Stimulated activated naive CD8-positive, alpha-beta T cell treated with anti-CD3 and anti-CD28 coated beads, Interleukin-15, Interleukin-2, amounts not matched to agents 100 U/mL and 50 U/mL, for 24 hours (primary cell): ENCODE measurements around the gene SUN1.
"Not testable (repeated sequence)": the region's sequence is repeated elsewhere in the genome, so short reads cannot be mapped to it uniquely, and the experiment has no call there.

ENCODE experiments used
- ATAC-seq: fragments of 150-1000 bp; cut with Tn5 transposase; one replicate; pipeline ENCODE4 v1.10.0; 2021
- DNase-seq: peaks from one replicate; pipeline ENCODE4 v3.0.0; 2021

The SUN1 gene

DNA sequence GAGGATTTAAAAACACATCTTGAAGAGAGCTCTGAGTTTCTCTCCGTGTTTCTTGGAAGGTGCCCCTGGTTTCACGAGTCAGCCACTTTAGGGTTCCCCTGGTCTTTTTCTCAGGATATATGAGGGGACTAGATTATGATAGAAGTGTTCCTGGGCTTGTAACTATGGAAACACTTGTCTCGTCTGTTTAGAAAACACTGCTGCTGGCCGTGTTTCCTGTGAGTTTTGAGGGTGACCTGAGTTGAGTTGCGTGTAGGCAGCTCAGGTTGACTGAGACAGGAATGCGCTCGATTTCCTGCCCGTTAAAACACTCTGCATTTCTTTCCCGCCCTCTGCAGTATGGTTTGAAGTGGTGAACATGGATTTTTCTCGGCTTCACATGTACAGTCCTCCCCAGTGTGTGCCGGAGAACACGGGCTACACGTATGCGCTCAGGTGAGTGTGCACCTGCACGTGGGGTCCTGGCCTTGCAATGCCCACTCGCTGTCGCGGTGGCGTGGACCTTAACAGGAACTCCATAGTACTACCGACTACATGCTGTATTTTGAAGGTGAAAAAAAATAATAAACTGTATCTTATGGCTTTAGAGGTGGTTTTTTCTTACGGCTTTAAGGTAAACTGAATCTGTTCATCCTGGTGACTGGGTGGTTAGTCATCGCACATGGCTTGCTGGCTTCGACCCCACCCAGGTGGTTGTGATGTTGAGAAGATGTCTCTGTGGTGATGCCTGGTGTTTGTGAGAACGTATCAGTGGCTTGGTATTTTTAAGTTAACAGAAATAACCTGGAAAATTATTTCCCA lies at the start of gene SUN1:
Gene SUN1, plus strand, starts transcription at position 310 of the 801 bp plus-strand sequence. Its CDS starts 49 bp downstream, at position 359.
- DNase-seq = peak; percentile 63
- ATAC-seq = peak; percentile 81

- no peak for ATAC-seq
- no peak for DNase-seq
These were observed 49.4 kb upstream of the SUN1 start for GRCh38 chr7:782718-783449.

DNA sequence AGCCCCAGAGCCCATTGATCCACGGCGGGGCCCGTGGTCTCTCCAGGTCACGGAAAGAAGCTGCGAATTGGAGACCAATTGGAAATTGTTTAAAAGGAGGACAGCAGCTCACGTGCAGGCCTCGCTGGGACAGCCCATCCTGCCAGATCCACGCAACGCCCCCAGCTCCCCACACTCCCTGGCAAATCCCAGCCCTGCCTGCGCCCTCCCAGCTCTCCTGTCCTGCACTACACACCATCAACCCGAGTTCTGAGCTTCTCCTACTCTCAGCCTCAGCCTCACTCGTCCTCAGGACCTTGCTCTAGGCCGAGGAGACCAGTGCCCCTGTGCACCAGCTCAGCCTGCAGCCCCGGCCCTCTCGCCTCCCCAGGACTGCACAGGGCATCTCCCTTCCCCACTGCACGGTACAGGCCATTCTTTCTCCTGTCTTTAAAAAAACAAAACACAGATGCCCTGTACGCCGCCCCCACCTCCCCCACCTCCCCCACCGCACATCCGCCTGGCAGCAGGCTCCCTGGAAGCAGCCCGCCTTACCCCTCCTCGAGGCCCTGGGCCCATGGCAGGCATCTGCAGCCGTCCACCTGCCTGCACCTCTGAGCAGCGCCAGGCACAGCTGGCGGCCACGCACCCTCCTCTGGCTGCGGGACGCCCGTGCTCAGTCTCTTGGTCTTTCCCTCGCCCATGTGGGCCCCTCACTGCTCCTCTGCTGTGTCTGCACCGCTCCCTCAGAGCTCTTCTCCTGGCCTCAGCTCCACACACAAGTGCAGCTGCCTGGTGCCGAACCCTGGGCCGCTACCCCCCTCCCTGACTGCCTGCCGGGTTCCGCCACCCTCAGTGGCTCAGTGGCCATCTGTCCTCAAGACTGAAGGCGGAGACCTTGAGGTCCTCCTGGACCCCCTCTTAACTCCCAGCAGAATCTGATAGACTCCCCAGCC lies 48.5 kb upstream of the SUN1 start:
- ATAC-seq (no peak), DNase-seq (no peak)

DNA sequence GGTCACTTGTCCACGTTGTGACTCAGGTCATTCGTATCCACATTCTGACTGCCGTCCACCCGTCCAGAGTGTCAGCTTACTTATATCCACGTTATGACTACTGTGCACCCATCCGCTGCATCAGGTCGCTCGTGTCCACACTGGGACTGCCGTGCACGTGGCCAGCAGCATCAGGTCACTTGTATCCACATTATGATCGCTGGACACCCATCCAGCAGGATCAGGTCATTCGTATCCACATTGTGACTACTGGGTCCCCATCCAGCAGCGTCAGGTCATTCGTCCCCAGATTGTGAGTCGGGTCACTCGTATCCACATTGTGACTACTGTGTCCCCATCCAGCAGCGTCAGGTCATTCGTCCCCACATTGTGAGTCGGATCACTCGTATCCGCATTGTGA lies 47.3 kb upstream of the SUN1 start:
- DNase-seq = no peak
- no peak for ATAC-seq

DNA sequence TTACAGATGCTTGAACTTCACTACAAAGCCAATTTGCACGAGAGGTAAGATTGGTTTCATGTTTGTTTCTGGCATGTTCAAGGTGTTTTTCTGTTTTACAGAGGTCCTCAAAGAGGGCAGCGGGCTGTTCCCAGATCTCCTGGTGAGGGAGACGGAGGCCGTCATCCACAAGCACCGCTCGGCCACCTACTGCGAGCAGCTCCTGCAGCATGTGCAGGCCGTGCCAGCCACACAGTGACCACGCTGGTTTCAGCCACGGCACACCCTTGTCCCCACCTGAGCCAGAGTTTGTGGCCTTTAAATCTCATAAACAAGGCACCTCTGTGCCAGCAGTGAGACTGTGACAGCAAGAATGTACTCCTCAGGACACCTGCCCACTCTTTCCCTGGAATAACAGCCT lies 46.9 kb upstream of the SUN1 start:
- no peak for ATAC-seq

GRCh38 chr7:786472-787255 lies 45.6 kb upstream of the SUN1 start:
- ATAC-seq (peak; percentile 76), DNase-seq (peak; percentile 81)

More for the DNA sequence above, 46.9 kb upstream of the SUN1 start:
- no peak for DNase-seq

GRCh38 chr7:787332-788240 lies 44.7 kb upstream of the SUN1 start:
- no peak for DNase-seq
- ATAC-seq = no peak

DNA sequence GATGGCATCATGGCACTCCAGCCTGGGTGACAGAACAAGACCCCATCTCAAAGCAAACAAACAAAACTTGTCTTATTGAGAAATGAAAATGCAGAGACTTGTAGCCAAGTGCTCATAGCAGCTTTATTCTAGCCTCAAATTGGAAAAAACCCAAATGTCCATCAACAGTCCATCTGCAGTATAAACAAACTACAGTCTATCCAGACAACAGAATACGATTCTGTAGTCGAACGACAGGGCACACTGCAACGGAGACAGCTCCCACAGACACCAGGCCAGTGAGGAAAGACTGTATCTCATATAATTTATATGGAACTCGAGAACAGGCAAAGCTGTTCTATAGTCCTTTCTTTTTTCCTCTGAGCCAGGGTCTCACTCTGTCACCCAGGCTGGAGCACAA lies 40.8 kb upstream of the SUN1 start:
- DNase-seq (no peak), ATAC-seq (no peak)

DNA sequence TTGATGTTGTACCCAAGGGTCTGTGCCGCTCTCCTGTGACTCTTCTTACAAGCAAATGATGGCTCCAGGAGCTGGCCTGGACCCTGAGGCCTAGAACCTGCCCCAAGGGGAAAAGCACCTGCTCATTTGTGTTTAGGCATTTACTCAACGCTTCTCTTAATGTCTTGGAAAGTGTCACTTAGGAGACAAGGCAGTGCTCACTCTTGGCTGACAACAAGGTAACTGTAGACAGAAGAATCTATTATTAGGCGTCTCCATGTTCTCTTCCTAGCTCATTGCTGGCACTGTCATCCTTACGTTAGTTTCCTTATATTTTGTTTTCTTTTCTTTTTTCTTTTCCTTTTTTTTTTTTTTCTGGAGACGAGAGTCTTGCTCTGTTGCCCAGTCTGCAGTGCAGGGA lies 38.1 kb upstream of the SUN1 start:
- DNase-seq (no peak), ATAC-seq (no peak)

GRCh38 chr7:794671-795329 lies 37.5 kb upstream of the SUN1 start:
- ATAC-seq (no peak), DNase-seq (no peak)

DNA sequence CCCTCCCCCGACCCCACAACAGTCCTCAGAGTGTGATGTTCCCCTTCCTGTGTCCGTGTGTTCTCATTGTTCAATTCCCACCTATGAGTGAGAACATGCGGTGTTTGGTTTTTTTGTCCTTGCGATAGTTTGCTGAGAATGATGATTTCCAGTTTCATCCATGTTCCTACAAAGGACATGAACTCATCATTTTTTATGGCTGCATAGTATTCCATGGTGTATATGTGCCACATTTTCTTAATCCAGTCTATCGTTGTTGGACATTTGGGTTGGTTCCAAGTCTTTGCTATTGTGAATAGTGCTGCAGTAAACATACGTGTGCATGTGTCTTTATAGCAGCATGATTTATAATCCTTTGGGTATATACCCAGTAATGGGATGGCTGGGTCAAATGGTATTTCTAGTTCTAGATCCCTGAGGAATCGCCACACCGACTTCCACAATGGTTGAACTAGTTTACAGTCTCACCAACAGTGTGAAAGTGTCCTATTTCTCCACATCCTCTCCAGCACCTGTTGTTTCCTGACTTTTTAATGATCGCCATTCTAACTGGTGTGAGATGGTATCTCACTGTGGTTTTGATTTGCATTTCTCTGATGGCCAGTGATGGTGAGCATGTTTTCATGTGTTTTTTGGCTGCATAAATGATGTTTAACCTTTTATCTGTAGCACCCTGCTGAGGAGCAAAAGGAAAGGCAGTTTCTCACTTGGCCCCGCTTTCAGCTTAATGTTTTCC lies 35.7 kb upstream of the SUN1 start:
- DNase-seq, ATAC-seq: not testable (repeated sequence)

GRCh38 chr7:798921-799470 lies 33.3 kb upstream of the SUN1 start:
- ATAC-seq = no peak
- DNase-seq = no peak

DNA sequence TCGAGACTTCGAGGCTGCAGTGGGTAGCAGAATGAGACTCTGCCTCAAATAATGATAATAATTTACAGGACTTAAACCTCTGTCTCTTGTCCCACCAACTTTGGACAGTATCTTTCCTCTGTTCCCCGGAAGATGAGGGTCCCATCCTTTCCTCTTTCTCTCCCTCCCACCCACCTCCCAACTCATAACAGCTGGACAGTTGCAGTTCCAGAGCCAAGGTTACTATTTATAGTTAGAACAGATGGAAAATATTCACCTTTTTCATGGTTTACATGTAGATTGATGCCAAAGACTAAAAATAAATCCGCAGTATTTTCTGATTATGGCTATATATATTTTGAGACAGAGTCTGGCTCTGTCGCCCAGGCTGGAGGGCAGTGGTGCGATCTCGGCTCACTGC lies 31.6 kb upstream of the SUN1 start:
- ATAC-seq (no peak), DNase-seq (no peak)

DNA sequence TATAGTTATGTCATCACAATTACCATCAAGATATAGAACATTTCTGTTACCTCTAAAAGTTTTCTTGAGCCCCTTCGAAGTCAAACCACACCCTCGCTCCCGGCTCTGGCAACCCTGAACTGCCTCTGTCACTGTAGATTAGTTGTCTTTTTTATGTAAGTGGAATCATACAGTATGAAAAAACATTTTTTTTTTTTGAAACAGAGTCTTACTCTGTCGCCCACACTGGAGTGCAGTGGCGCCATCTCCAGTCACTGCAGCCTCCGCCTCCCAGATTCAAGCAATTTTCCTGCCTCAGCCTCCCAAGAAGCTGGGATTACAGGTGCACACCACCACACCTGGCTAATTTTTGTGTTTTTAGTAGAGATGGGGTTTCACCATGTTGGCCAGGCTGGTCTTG lies 30.9 kb upstream of the SUN1 start:
- DNase-seq, ATAC-seq: not testable (repeated sequence)

- DNase-seq (no peak), ATAC-seq (no peak)
These were observed 30.3 kb upstream of the SUN1 start for GRCh38 chr7:801940-802381.

- ATAC-seq (no peak), DNase-seq (no peak)
These were observed 29.6 kb upstream of the SUN1 start for GRCh38 chr7:802500-803242.

GRCh38 chr7:803243-803635 lies 29.0 kb upstream of the SUN1 start:
- DNase-seq (no peak), ATAC-seq (no peak)

- ATAC-seq, DNase-seq: not testable (repeated sequence)
These were observed 28.5 kb upstream of the SUN1 start for GRCh38 chr7:803796-804195.
